Thyroid gland (tissue), 4 donors: ENCODE measurements around the gene MBD3L5.

ENCODE experiments used
- POLR2A ChIP-seq, 2 donors: fragments of 450-650 bp; IDR thresholded peaks; one replicate each; pipeline ENCODE4 v1.6.1; 2017; ENCODE audit warnings: antibody characterized with exemption in 2 of 2, mild to moderate bottlenecking in 2 of 2, moderate library complexity in 1 of 2
- TF ChIP-seq, protein P1 (sequence below), 6 experiments: fragments of 200-600 bp in 3 of 6; fragments of 450-650 bp in 3 of 6; sonication (generic) in 3 of 6; IDR thresholded peaks; one replicate each; pipeline ENCODE4 v1.5.1; 2016 to 2019; ENCODE audit warnings: antibody characterized with exemption in 6 of 6, mild to moderate bottlenecking in 2 of 6, inconsistent platforms in 1 of 6, moderate library complexity in 1 of 6

DNA sequence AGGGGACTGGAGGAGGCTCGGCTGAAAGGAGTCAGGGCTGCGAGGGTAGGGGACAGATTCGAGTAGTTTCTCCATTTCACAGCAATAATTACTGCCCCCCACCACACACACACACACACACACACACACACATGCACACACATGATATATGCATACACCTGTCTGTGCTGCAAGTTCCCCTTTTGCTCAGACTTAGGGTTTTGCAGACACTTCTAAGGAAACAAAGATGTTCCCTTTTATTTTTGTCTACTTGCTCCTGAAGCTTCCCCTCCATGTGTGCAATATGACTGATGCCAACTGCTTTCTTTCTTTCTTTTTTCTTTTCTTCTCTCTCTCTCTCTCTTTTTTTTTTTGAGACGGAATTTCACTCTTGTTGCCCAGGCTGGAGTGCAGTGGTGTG, 22.5 kb upstream of the MBD3L5 start:
- TF ChIP-seq, protein P1, sequence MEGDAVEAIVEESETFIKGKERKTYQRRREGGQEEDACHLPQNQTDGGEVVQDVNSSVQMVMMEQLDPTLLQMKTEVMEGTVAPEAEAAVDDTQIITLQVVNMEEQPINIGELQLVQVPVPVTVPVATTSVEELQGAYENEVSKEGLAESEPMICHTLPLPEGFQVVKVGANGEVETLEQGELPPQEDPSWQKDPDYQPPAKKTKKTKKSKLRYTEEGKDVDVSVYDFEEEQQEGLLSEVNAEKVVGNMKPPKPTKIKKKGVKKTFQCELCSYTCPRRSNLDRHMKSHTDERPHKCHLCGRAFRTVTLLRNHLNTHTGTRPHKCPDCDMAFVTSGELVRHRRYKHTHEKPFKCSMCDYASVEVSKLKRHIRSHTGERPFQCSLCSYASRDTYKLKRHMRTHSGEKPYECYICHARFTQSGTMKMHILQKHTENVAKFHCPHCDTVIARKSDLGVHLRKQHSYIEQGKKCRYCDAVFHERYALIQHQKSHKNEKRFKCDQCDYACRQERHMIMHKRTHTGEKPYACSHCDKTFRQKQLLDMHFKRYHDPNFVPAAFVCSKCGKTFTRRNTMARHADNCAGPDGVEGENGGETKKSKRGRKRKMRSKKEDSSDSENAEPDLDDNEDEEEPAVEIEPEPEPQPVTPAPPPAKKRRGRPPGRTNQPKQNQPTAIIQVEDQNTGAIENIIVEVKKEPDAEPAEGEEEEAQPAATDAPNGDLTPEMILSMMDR (IDR thresholded peaks at IDR 0.05), result no peak
- no peak for TF ChIP-seq POLR2A (IDR thresholded peaks at IDR 0.05)
